GM10266 (cell line): Measurements from ENCODE around the gene GLRX.
"Not testable (repeated sequence)": the region's sequence is repeated elsewhere in the genome, so short reads cannot be mapped to it uniquely, and the experiment has no call there.

Experiments used
- DNase-seq: peaks from one replicate; pipeline ENCODE4 v3.0.0; 2012; ENCODE audit errors: extremely low spot score
- CTCF ChIP-seq: IDR thresholded peaks from 2 replicates; pipeline ENCODE4 v1.5.1; 2012; ENCODE audit warnings: mild to moderate bottlenecking, low read depth; ENCODE audit not compliant: control insufficient read depth, insufficient read depth; ENCODE audit errors: missing control alignments

The GLRX gene

GRCh38 chr5:95852567-95852966 lies 30.0 kb upstream of the GLRX start:
- TF ChIP-seq CTCF, result no peak
- no peak for DNase-seq

GRCh38 chr5:95851141-95851540 lies 28.6 kb upstream of the GLRX start:
- DNase-seq, result not testable (repeated sequence)

GRCh38 chr5:95850391-95850894 lies 27.9 kb upstream of the GLRX start:
- TF ChIP-seq CTCF, result no peak
- no peak for DNase-seq

GRCh38 chr5:95848701-95849100 lies 26.2 kb upstream of the GLRX start:
- TF ChIP-seq CTCF, result no peak
- DNase-seq, result no peak

- no peak for DNase-seq
- TF ChIP-seq CTCF, result no peak
Observed at GRCh38 chr5:95847261-95847592, 24.7 kb upstream of the GLRX start.

GRCh38 chr5:95846554-95847260 lies 24.2 kb upstream of the GLRX start:
- DNase-seq, result peak; percentile 85
- peak; percentile 92 for TF ChIP-seq CTCF

- no peak for TF ChIP-seq CTCF
- no peak for DNase-seq
Observed at GRCh38 chr5:95845391-95845790, 22.9 kb upstream of the GLRX start.

GRCh38 chr5:95843733-95844223 lies 21.3 kb upstream of the GLRX start:
- no peak for DNase-seq
- TF ChIP-seq CTCF, result no peak
